Mesothelial cell of epicardium (in vitro differentiated cells): ENCODE results near the gene LIMCH1. TPM values are rescaled to one million over a fixed set of nuclear protein-coding genes. Genes with fewer than 3 reads are reported as not detected.
"Not testable (repeated sequence)": the region's sequence is repeated elsewhere in the genome, so short reads cannot be mapped to it uniquely, and the experiment has no call there.

Experiments used
- DNase-seq, 2 experiments: peaks; one replicate each; pipeline ENCODE4 v3.0.0; 2021; ENCODE audit warnings: low spot score in 2 of 2; ENCODE audit not compliant: unreplicated experiment in 2 of 2
- H3K27ac Mint-ChIP-seq: 2 replicates; pipeline ENCODE4 v1.8.0; 2021; ENCODE audit warnings: mixed read lengths
- H3K27me3 Mint-ChIP-seq: 2 replicates; pipeline ENCODE4 v1.8.0; 2021; ENCODE audit warnings: low read depth, mixed read lengths
- H3K36me3 Mint-ChIP-seq: 2 replicates; pipeline ENCODE4 v1.8.0; 2021; ENCODE audit warnings: mixed read lengths
- H3K4me1 Mint-ChIP-seq: 2 replicates; pipeline ENCODE4 v1.8.0; 2021; ENCODE audit warnings: mixed read lengths
- H3K4me3 Mint-ChIP-seq: 2 replicates; pipeline ENCODE4 v1.8.0; 2021; ENCODE audit warnings: mild to moderate bottlenecking, moderate library complexity, mixed read lengths
- H3K9me3 Mint-ChIP-seq: 2 replicates; pipeline ENCODE4 v1.8.0; 2021; ENCODE audit warnings: mixed read lengths
- CTCF ChIP-seq: fragments of 200-600 bp; sonication (generic); IDR thresholded peaks from one replicate; pipeline ENCODE4 v1.5.0; 2021; ENCODE audit warnings: antibody characterized with exemption; ENCODE audit not compliant: unreplicated experiment
- total RNA-seq: library from RNA; stranded (reverse); gene quantifications from 3 replicates; pipeline ENCODE4 v1.2.1, GENCODE V29; 2021

The LIMCH1 gene
- total RNA-seq, 1 donor from 2014 or later = 66.8 TPM

- Mint-ChIP-seq H3K4me3 (no peak overlapping the region), H3K4me1 (no peaks in the 10 kb centered on the region), H3K36me3 (no peaks in the 10 kb centered on the region), H3K27ac (no peak overlapping the region), H3K27me3 (peaks cover 88% of the 10 kb centered on the region), H3K9me3 (peaks cover 7% of the 10 kb centered on the region)
- DNase-seq = no peak
- no peak for TF ChIP-seq CTCF
These were observed 190.1 kb downstream of the LIMCH1 start for GRCh38 chr4:41727861-41728572.

GRCh38 chr4:41728573-41728913 is 190.6 kb downstream of the LIMCH1 start:
- Mint-ChIP-seq H3K4me3 (no peak overlapping the region), H3K36me3 (no peaks in the 10 kb centered on the region), H3K4me1 (no peaks in the 10 kb centered on the region), H3K9me3 (peaks cover 7% of the 10 kb centered on the region), H3K27ac (no peak overlapping the region), H3K27me3 (peaks cover 88% of the 10 kb centered on the region)
- DNase-seq = no peak
- TF ChIP-seq CTCF = no peak

- no peak for DNase-seq
- H3K9me3 Mint-ChIP-seq = no peaks in the 10 kb centered on the region
These were observed 193.7 kb downstream of the LIMCH1 start for GRCh38 chr4:41731569-41732126.

GRCh38 chr4:41734371-41734770 is 196.4 kb downstream of the LIMCH1 start:
- TF ChIP-seq CTCF = no peak
- H3K36me3 Mint-ChIP-seq = no peaks in the 10 kb centered on the region

More at GRCh38 chr4:41731569-41732126, 193.7 kb downstream of the LIMCH1 start:
- TF ChIP-seq CTCF = no peak
- Mint-ChIP-seq H3K36me3 (no peaks in the 10 kb centered on the region), H3K27me3 (peaks cover 93% of the 10 kb centered on the region), H3K4me1 (no peaks in the 10 kb centered on the region), H3K4me3 (no peak overlapping the region), H3K27ac (no peak overlapping the region)

GRCh38 chr4:41737491-41737890 is 199.5 kb downstream of the LIMCH1 start:
- H3K9me3 Mint-ChIP-seq, H3K27ac Mint-ChIP-seq, H3K4me1 Mint-ChIP-seq, H3K4me3 Mint-ChIP-seq, H3K36me3 Mint-ChIP-seq, DNase-seq: not testable (repeated sequence)
- H3K27me3 Mint-ChIP-seq = peaks cover 89% of the 10 kb centered on the region

More at GRCh38 chr4:41734371-41734770, 196.4 kb downstream of the LIMCH1 start:
- DNase-seq = no peak
- H3K4me1 Mint-ChIP-seq = no peaks in the 10 kb centered on the region
- no peak overlapping the region for H3K27ac Mint-ChIP-seq
- no peaks in the 10 kb centered on the region for H3K9me3 Mint-ChIP-seq
- H3K27me3 Mint-ChIP-seq = peaks cover 88% of the 10 kb centered on the region
- H3K4me3 Mint-ChIP-seq = no peak overlapping the region

GRCh38 chr4:41741354-41741753 is 203.4 kb downstream of the LIMCH1 start:
- Mint-ChIP-seq H3K36me3 (no peaks in the 10 kb centered on the region), H3K4me3 (no peak overlapping the region), H3K9me3 (no peaks in the 10 kb centered on the region), H3K4me1 (peaks cover 2% of the 10 kb centered on the region), H3K27ac (no peak overlapping the region), H3K27me3 (peaks cover 91% of the 10 kb centered on the region)
- no peak for TF ChIP-seq CTCF
- DNase-seq = no peak
